ENCODE results near the gene OTP.

OTP gene

GRCh38 chr5:77607324-77607723 lies 31.2 kb downstream of the OTP start:
- TF ChIP-seq ZC3H10 (CRISPR knock-in tag; IDR thresholded peaks at IDR 0.05), result no peak
- TF ChIP-seq ZNF565 (CRISPR knock-in tag; conservative IDR thresholded peaks at IDR 0.05; ENCODE audit: low read depth), result no peak
- no peak for TF ChIP-seq TSHZ2 (CRISPR knock-in tag; IDR thresholded peaks at IDR 0.05)
- no peak for TF ChIP-seq SNAI2 (CRISPR knock-in tag; IDR thresholded peaks at IDR 0.05)
- TF ChIP-seq CSRNP3 (CRISPR knock-in tag; IDR thresholded peaks at IDR 0.05), result no peak
- no peak for TF ChIP-seq CREB5 (CRISPR knock-in tag; IDR thresholded peaks at IDR 0.05; ENCODE audit: low read depth)
- no peak for TF ChIP-seq ARNTL (CRISPR knock-in tag; IDR thresholded peaks at IDR 0.05; ENCODE audit: borderline replicate concordance, low read depth)
- ATAC-seq, result no peak

- TF ChIP-seq CSRNP3 (CRISPR knock-in tag; IDR thresholded peaks at IDR 0.05) (no peak), POU6F1 (CRISPR knock-in tag; IDR thresholded peaks at IDR 0.05; ENCODE audit: borderline replicate concordance, low read depth) (no peak), ZNF70 (CRISPR knock-in tag; IDR thresholded peaks at IDR 0.05) (no peak), OSR1 (CRISPR knock-in tag; IDR thresholded peaks at IDR 0.05) (no peak), ISL1 (CRISPR knock-in tag; IDR thresholded peaks at IDR 0.05) (no peak), CREB5 (CRISPR knock-in tag; IDR thresholded peaks at IDR 0.05; ENCODE audit: low read depth) (no peak), ESRRG (CRISPR knock-in tag; IDR thresholded peaks at IDR 0.05) (no peak), ZNF565 (CRISPR knock-in tag; conservative IDR thresholded peaks at IDR 0.05; ENCODE audit: low read depth) (no peak), TSHZ2 (CRISPR knock-in tag; IDR thresholded peaks at IDR 0.05) (no peak), SNAI2 (CRISPR knock-in tag; IDR thresholded peaks at IDR 0.05) (no peak), ZNF8 (CRISPR knock-in tag; IDR thresholded peaks at IDR 0.05) (no peak), CSDC2 (CRISPR knock-in tag; IDR thresholded peaks at IDR 0.05) (no peak), GLIS3 (CRISPR knock-in tag; IDR thresholded peaks at IDR 0.05) (no peak), PATZ1 (CRISPR knock-in tag; IDR thresholded peaks at IDR 0.05; ENCODE audit: borderline replicate concordance) (no peak), BACH2 (CRISPR knock-in tag; IDR thresholded peaks at IDR 0.05; ENCODE audit: borderline replicate concordance) (no peak), TOX (CRISPR knock-in tag; IDR thresholded peaks at IDR 0.05; ENCODE audit: borderline replicate concordance) (no peak), ZFP3 (CRISPR knock-in tag; IDR thresholded peaks at IDR 0.05) (no peak), ZC3H10 (CRISPR knock-in tag; IDR thresholded peaks at IDR 0.05) (no peak), RARB (CRISPR knock-in tag; IDR thresholded peaks at IDR 0.05) (no peak), TCF4 (CRISPR knock-in tag; IDR thresholded peaks at IDR 0.05; ENCODE audit: borderline replicate concordance) (no peak)
- no peak for ATAC-seq
Measured at GRCh38 chr5:77606279-77606678, 32.2 kb downstream of the OTP start.

Data from SK-N-SH treated with all-trans-retinoic acid at 6 μM for 48 hours (cell line).